NCI-H524 (cell line): ENCODE results near the gene CLN6.
"Not testable (repeated sequence)": the region's sequence is repeated elsewhere in the genome, so short reads cannot be mapped to it uniquely, and the experiment has no call there.

Experiments used
- DNase-seq, 2 experiments: peaks; one replicate each; lab custom pipeline; 2025; lab: John Stamatoyannopoulos, UW

CLN6 gene

DNA sequence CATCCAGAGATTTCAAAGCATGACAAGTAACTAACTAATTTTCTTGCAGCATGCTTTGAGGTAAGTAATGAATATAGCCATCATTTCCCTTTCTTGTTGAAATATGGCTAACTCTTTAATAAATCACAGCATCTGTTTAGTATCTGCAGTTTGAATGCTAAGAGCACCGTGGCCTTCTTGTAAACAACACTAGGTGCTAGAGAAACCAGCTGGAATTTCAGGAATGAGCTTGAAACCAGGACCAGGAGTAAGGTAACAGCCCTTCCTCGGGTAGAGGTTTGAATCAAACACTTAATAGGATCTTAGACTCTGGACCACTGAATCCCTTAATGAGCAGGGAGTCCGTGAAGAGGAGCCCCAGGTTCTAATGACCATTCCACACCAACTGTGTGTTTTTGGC lies 38.0 kb downstream of the CLN6 start:
- DNase-seq: no peak

DNA sequence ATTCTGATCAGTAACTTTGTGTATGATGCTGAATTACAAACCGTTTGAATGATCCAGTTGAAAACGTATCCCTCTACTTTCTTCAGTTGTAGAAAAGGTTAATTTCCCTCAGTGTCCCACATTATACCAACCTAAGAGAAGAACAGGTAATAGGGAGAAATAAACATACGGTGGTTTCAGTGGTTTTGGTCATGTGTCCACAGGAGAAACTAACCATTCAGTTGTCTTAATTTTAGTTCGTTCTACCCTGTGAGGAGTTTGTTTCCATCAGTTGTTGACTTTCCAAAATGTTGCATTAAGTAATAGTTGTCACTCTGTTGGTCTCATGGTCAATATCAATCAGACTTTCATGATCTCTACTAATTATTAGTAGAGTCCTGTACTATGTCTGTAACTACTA lies 39.5 kb downstream of the CLN6 start:
- DNase-seq: no peak

DNA sequence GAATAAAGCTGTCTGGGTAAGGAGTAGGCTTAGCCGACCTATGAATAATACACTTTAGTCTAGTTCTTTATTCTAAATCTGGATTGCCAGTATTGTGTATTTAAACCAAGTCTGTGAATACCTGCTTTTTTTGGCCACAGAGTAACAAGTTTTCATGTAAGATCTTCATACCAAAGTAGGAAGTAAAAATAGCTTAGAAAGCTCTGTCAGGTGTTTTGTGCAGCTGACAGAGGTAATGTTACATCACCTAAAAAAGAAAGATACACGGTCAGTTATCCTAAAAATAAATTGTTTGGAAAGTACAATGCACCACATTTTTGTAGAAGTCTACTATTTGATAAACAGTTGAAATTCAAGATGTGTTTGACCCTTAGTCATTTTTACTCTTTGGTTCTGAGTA lies 40.9 kb downstream of the CLN6 start:
- DNase-seq: no peak

DNA sequence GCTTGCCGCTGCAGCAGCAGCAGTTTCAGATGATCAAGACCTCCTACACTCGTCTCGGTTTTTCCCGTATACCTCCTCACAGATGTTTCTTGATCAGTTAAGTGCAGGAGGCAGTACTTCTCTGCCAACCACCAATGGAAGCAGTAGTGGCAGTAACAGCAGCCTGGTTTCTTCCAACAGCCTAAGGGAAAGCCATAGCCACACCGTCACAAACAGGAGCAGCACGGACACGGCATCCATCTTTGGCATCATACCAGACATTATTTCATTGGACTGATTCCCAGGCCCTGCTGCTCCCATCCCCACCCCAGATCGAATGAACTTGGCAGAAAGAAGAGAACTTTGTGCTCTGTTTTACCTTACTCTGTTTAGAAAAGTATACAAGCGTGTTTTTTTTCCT lies 42.0 kb downstream of the CLN6 start:
- DNase-seq: no peak

DNA sequence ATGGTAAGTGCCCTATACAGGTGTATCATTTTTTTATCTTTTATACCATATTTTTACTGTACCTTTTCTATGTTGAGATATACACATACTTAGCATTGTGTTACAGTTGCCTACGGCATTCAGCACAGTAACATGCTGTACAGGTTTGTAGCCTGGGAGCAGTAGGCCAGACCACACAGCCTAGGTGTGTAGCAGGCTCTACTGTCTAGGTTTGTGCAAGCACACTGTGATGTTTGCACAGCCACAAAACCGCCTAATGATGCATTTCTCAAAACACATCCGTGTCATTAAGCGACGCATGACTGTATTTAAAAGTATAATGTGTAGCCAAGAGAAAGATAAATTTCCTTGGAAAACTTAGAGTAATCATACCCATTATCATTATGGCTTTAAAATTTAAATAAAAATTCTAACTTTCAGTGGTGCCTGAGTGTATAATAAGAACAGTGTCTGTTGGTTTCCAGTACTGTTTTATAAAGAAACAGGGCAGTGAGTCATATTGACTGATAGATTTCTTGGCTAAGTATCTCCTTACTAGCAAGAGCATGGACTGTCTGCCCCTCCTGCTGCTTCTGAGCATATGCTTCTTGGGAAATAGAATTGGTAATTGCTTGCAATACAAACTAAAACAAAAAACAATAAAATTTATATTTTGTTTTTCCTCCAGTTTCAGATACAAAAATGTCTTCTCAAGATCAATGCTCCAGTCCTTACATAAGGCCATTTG lies 42.7 kb downstream of the CLN6 start:
- DNase-seq: no peak

DNA sequence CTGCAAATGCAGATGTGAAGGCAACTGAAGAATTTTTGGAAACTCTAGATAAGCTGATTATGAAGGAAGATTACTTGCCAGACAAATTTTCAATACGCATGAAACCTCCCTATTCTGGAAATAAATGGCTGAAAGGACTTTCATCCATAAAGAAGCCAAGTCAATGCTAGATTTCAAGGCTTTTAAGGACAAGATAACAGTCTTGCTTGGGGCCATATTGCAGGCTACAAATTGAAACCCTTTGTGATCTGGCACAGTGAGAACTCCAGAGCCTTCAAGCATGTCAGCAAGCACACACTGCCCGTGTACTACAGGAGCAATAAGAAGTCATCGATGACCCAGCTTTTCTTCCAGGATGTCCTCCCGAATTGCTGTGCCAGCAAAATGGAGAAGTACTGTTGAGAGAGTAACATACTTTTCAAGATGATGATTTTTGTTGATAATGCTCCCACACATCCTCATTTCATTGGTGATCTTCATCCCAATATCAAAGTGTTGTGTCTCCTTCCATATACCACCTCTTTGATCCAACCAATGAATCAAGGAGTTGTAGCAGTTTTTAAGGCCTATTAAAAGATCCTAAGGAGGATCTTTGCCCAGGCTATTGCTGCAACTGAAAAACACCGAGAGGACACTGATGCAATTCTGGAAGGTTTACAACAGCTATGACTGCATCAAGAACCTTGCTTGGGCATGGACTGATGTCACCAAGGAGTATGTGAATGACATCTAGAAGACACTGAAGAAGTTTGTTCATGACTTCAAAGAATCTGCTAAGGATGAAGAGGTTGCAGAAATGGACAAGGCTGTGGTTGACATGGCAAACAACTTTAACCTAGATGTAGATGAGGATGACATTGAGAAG lies 44.7 kb downstream of the CLN6 start:
- no peak for DNase-seq

DNA sequence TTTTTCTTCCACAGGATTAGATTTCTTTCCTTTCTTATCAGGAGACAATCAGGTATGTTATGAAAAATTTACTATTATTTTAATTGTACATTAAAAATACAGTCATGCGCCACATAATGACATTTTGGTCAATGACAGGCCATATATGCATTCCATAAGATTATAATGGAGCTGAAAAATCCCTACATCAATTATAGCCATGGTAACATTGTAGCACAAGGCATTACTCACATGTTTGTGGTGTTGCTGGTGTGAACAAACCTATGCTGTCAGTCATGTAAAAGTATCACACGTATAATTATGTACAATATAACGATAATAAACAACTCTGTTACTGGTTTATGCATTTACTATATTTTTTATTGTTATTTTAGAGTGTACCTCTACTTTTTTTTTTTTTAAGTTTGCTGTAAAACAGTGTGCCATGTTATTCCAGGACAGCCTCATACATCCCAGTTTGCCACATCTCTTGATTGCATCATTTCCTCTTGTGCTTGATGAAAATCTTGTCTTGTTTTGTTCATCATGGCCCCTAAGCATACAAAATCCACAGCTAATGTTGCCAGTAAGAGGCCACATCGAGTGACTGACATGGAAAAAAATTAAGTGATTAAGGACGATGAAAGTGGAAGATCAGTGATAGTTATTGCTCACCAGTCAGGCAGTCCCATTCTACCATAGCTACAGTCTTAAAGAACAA lies 45.8 kb downstream of the CLN6 start:
- DNase-seq: no peak

DNA sequence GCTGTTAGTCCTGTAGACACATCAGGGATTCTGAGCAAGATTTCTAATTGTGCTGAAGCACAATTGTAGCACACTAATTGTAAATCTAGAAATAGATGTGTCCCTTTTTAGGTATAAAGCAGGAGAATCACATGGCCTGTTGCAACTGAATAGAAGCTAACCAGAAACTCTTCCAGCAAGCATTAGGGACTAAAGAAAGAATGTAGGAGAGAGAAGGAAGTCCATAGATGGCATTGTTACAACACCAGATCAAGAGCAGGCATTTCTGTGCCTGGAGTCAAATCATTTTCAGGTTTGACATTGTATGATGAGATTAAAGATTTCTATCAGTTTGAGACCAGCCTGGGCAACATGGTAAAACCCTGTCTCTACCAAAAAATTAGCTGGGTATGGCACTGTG lies 51.8 kb downstream of the CLN6 start:
- no peak for DNase-seq

DNA sequence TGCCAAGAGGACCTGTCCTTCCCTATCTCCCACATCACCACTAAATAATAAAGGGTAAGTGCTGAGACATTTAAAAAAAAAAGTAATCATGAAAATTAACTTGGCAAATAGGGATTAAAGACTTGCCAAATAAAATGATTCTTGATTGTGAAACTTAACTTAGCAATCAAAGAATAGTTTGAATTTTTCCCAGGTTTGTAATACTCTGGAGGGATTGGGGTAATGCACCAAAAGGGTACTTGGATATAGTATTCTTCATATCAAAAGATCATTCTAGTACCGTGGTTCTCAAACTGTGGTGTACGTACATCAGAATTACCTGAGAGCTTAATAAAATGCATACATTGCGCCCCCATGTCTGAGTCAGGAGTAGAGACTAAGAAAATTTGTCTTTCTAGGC lies 52.9 kb downstream of the CLN6 start:
- no peak for DNase-seq

DNA sequence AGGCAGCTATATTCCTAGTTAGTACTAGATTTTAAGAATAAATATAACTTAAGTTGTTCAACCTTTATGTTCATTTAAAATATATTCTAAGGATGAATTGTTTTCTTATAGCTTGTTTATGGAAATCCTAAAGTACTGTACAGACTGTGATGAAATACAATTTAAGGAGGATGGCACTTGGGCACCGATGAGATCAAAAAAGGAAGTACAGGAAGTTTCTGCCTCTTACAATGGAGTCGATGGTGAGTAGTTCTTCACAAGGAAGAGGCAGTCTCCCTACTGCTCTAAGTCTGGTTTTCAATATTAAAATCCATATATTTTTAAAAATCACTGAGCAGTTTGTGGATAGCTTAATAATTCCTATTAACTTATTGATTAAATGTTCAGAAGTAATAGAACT lies 54.0 kb downstream of the CLN6 start:
- DNase-seq: no peak

DNA sequence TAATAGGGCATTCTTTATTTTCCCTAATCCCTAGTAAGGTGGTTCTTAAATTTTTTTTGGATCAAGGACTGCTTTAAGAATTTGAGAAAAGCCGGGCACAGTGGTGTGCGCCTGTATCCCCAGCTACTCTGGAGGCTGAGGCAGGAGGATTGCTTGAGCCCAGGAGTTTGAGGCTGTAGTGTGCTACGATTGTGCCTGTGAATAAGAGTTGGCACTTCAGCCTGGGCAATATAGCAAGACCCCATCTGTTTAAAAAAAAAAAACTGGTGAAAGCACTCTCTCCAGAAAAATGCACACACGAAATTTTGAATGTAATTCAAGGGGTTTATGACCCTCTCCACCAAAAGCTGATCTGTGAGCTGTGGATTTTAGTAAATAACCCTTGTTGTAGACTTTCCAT lies 56.4 kb downstream of the CLN6 start:
- DNase-seq: no peak

DNA sequence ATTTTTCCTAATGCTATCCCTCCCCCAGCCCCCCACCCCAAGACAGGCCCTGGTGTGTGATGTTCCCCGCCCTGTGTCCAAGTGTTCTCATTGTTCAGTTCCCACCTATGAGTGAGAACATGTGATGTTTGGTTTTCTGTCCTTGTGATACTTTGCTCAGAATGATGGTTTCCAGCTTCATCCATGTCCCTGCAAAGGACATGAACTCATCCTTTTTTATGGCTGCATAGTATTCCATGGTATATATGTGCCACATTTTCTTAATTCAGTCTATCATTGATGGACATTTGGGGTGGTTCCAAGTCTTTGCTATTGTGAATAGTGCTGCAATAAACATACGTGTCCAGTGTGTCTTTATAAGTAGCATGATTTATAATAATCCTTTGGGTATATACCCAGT lies 57.5 kb downstream of the CLN6 start:
- not testable (repeated sequence) for DNase-seq

DNA sequence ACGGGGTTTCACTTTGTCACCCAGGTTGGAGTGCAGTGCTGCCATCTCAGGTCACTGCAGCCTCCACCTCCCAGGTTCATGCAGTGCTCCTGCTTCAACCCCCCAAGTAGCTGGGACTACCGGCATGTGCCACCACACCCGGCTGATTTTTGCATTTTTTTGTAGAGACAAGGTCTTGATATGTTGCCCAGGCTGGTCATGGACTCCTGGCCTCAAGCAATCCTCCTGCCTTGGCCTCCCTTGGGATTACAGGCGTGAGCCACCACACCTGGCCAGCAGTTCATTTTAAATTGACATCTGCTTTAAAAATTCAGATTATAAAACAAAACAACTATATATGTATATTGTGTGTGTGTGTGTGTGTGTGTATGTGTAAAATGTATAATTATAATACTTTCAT lies 62.7 kb downstream of the CLN6 start:
- no peak for DNase-seq

DNA sequence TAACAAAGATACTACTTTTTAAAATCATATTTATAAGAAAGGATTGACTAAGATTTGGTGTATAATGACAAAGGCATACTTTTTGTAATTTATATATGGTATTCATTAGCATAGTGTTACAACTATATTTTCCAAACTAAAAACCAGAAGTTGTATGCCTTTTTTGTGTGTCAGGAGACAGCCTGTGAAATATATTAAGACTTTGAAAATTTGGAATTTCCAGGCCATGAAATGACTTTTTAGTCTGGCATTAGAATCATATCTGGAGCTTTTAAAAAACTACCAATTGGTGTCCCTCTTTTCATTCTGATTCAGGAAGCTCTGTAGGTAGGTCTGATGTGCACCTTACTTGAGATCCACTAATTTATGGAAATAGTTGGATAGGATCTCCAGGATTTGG lies 66.3 kb downstream of the CLN6 start:
- no peak for DNase-seq

DNA sequence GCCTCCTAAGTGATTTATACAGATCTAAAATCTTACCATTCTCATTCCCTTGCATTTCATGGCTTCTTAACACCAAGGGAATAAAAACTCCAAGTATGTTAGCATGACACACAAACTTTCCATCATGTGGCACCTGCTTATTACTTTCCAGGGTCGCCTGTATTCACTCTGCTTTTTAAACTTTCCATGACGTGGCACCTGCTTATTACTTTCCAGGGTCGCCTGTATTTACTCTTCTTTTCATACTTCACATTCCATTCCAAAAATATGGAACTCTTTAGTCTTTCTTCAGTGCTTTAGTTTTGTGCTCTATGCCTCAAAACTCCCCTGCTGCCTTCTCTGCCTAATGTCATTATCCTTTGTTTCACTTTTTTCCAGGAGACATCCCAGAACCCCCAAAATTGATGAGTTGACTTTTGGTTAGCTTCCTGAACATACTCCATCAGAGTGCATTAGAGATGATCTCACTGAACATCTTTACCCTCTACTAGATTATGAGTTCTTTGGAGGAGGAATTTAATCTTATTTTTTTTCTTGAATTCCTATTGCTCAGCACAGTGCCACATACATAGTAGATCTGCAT lies 71.4 kb downstream of the CLN6 start:
- no peak for DNase-seq

DNA sequence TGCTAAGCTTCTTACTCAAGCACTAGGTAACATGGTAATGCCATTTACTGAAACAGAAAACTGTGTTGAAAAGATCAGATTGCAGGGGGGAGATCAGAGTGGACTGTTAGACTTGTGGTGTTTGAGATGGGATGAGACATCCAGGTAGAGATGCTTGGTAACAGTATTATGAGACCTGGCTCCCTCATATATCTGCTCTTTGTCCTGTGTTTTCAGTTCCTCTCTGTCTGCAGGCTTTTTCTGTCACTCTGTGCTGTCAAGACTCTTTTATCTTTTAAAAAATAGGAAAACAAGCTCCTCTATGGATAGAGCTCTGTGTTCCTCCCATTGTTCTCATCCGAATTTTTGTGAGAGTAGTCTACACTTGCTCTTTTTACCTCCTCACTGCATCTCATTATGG lies 72.5 kb downstream of the CLN6 start:
- DNase-seq: no peak
